ENCODE results near the gene LST1.

Gene LST1

GRCh38 chr6:31610968-31611367 is 24.9 kb downstream of the LST1 start:
- no peak for DNase-seq
- TF ChIP-seq GATA1 (IDR thresholded peaks at IDR 0.05; ENCODE audit: low read depth, low read length) (no peak), POLR2A (IDR thresholded peaks at IDR 0.05; ENCODE audit: low read length) (no peak)

GRCh38 chr6:31614075-31614619 is 28.1 kb downstream of the LST1 start:
- DNase-seq: no peak
- TF ChIP-seq GATA1 (IDR thresholded peaks at IDR 0.05; ENCODE audit: low read depth, low read length) (no peak), POLR2A (IDR thresholded peaks at IDR 0.05; ENCODE audit: low read length) (no peak)

- no peak for DNase-seq
- TF ChIP-seq GATA1 (IDR thresholded peaks at IDR 0.05; ENCODE audit: low read depth, low read length): no peak
- TF ChIP-seq POLR2A (IDR thresholded peaks at IDR 0.05; ENCODE audit: low read length): no peak
Observed at GRCh38 chr6:31614684-31615578, 28.9 kb downstream of the LST1 start, which contains the start of gene AIF1. Gene AIF1, plus strand, starts transcription at chr6:31615234. Its CDS starts 96 bp downstream, at chr6:31615330.

DNA sequence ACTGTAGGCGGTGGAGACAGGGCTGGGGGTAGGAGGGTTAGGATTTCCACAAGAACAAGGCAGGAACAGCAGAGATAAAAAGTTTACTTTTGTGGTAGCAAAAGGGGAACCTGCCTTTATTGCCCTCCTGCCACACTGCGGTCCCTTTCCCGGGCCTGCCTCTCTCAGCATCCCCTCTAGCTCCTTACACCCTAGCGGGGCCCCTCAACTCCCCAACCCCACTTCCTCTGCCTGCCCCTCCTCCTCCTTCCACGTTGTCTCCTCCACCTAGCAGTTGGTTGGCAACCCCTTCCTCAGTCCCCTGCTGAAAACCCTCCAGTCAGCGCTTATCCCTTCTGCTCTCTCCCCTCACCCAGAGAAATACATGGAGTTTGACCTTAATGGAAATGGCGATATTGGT is 29.7 kb downstream of the LST1 start:
- TF ChIP-seq GATA1 (IDR thresholded peaks at IDR 0.05; ENCODE audit: low read depth, low read length) (no peak), POLR2A (IDR thresholded peaks at IDR 0.05; ENCODE audit: low read length) (no peak)
- no peak for DNase-seq

DNA sequence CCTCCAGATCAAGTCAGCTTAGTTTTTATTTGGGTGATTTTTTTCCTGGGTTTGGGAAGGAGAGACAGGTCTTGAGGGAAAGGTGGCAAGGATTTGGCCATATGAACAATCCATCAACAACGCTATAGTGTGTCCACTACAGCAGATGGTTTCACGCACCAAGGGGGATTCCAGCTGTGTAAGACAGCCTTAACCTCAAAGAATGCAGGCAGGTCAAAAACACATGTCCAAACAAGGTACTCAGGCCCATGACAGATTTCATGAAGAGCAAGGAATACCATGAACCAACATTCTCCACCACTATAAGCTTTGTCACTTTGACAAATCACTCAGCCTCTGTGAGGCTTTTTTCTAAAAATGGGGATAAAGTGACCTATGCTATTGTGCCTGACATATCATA is 30.9 kb downstream of the LST1 start:
- TF ChIP-seq GATA1 (IDR thresholded peaks at IDR 0.05; ENCODE audit: low read depth, low read length): no peak
- TF ChIP-seq POLR2A (IDR thresholded peaks at IDR 0.05; ENCODE audit: low read length): no peak
- DNase-seq: no peak

GRCh38 chr6:31619805-31620585 is 33.9 kb downstream of the LST1 start:
- DNase-seq: peak; percentile 99 to 100
- no peak for TF ChIP-seq GATA1 (IDR thresholded peaks at IDR 0.05; ENCODE audit: low read depth, low read length)
- TF ChIP-seq POLR2A (IDR thresholded peaks at IDR 0.05; ENCODE audit: low read length): peak; percentile 98

GRCh38 chr6:31620586-31621319 is 34.7 kb downstream of the LST1 start, which contains the start of gene PRRC2A:
Gene PRRC2A, plus strand, starts transcription at chr6:31620715. Its CDS starts 2,075 bp downstream, at chr6:31622790.
- DNase-seq: peak; percentile 92 to 93
- no peak for TF ChIP-seq POLR2A (IDR thresholded peaks at IDR 0.05; ENCODE audit: low read length)
- no peak for TF ChIP-seq GATA1 (IDR thresholded peaks at IDR 0.05; ENCODE audit: low read depth, low read length)

DNA sequence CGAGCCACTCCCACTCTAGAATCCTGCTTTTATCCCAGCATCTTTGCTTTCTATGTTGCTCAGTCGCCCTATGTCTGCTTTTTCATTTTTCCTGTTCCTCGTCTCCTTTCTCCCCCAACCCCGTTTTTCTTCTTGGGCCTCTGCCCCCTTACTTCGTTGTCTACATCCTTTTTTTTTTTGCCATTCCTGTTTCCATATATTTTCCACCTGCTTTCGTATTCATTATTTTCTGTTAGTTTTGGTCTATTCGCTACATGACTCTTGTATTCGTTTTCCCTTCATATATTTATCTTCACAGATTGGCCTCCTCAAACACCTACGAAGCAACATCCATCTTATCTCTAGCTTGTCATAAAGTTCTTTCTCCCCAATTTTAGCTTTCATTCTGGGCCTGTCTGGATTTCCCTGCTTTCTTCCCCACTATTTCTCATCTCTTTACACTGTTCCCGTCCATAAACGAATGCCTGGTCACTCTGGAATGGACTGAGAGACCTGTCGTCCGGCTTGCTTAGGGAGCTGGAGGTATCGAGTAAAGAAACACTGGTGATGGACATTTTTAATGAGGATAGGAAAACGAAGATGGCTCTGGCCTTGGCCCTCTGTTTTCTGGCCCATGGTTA is 35.4 kb downstream of the LST1 start:
- TF ChIP-seq POLR2A (IDR thresholded peaks at IDR 0.05; ENCODE audit: low read length): no peak
- no peak for TF ChIP-seq GATA1 (IDR thresholded peaks at IDR 0.05; ENCODE audit: low read depth, low read length)
- DNase-seq: peak; percentile 40 to 62

GRCh38 chr6:31621991-31622390 is 35.9 kb downstream of the LST1 start:
- DNase-seq: peak in 1 of 2 experiments; percentile 35
- TF ChIP-seq POLR2A (IDR thresholded peaks at IDR 0.05; ENCODE audit: low read length) (no peak), GATA1 (IDR thresholded peaks at IDR 0.05; ENCODE audit: low read depth, low read length) (no peak)

DNA sequence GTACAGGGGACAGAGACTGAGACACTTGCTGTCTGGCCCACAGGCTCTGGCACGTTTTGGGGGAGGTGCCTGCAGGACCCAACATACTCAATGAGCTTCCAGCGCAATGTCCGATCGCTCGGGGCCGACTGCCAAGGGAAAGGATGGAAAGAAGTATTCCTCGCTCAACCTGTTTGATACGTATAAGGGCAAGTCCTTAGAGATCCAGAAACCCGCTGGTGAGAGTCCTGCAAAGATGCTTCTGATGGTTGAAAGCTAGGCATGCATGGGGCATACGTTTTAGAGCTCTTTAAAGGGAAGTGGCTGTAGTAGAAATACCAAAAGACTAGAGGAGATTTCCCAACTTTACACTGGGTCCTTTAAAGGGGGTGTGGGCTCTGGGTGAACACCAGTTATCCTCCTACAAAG is 36.6 kb downstream of the LST1 start:
- TF ChIP-seq GATA1 (IDR thresholded peaks at IDR 0.05; ENCODE audit: low read depth, low read length) (no peak), POLR2A (IDR thresholded peaks at IDR 0.05; ENCODE audit: low read length) (no peak)
- DNase-seq: no peak

- TF ChIP-seq GATA1 (IDR thresholded peaks at IDR 0.05; ENCODE audit: low read depth, low read length): no peak
- no peak for TF ChIP-seq POLR2A (IDR thresholded peaks at IDR 0.05; ENCODE audit: low read length)
Observed at GRCh38 chr6:31624070-31624469, 38.0 kb downstream of the LST1 start.

DNA sequence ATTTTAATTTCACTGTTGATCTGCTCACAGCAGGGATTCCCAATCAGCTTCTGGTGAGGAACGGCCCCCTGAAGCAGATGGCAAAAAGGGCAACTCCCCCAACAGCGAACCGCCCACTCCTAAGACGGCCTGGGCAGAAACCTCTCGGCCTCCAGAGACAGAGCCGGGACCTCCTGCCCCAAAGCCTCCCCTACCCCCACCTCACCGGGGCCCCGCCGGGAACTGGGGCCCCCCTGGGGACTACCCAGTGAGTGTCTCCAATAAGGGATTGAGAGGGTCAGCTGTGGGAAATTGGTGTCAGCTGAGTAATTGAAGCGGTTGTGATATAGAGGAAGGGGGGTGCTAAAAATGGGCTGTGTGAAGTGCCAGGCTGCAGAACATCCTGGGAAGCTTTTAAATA is 40.9 kb downstream of the LST1 start:
- no peak for DNase-seq
- TF ChIP-seq POLR2A (IDR thresholded peaks at IDR 0.05; ENCODE audit: low read length) (no peak), GATA1 (IDR thresholded peaks at IDR 0.05; ENCODE audit: low read depth, low read length) (no peak)

More at GRCh38 chr6:31624070-31624469, 38.0 kb downstream of the LST1 start:
- DNase-seq: no peak

Measured in erythroblast (primary cell).